ENCODE measurements around the gene FAM209A. TPM values are rescaled to one million over a fixed set of nuclear protein-coding genes. Genes with fewer than 3 reads are reported as not detected.

FAM209A gene
- total RNA-seq, 1 donor from 2014 or later = not detected

GRCh38 chr20:56517211-56517610, 7.3 kb upstream of the FAM209A start:
- Histone ChIP-seq H3K4me1 (no peaks in the 10 kb centered on the region), H3K36me3 (peaks cover 54 to 71% of the 10 kb centered on the region in 2 donors), H3K9me3 (peaks cover 16 to 24% of the 10 kb centered on the region in 2 donors), H3K27me3 (no peaks in the 10 kb centered on the region), H3K27ac (no peak overlapping the region), H3K4me3 (no peak overlapping the region)
- intact Hi-C loops (cut with DNase I) = no loop called here
- peak in 1 of 2 donors; percentile 38 for DNase-seq (ENCODE audit: low spot score in 2 of 2)
- TF ChIP-seq, protein P1, sequence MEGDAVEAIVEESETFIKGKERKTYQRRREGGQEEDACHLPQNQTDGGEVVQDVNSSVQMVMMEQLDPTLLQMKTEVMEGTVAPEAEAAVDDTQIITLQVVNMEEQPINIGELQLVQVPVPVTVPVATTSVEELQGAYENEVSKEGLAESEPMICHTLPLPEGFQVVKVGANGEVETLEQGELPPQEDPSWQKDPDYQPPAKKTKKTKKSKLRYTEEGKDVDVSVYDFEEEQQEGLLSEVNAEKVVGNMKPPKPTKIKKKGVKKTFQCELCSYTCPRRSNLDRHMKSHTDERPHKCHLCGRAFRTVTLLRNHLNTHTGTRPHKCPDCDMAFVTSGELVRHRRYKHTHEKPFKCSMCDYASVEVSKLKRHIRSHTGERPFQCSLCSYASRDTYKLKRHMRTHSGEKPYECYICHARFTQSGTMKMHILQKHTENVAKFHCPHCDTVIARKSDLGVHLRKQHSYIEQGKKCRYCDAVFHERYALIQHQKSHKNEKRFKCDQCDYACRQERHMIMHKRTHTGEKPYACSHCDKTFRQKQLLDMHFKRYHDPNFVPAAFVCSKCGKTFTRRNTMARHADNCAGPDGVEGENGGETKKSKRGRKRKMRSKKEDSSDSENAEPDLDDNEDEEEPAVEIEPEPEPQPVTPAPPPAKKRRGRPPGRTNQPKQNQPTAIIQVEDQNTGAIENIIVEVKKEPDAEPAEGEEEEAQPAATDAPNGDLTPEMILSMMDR (IDR thresholded peaks at IDR 0.05) = no peak

GRCh38 chr20:56517641-56518040, 6.9 kb upstream of the FAM209A start:
- peak in 1 of 2 donors; percentile 21 for DNase-seq (ENCODE audit: low spot score in 2 of 2)

GRCh38 chr20:56518126-56518525, 6.4 kb upstream of the FAM209A start:
- peak in 1 of 2 donors; percentile 45 for DNase-seq (ENCODE audit: low spot score in 2 of 2)
- Histone ChIP-seq H3K27ac (no peak overlapping the region), H3K9me3 (peaks cover 16 to 24% of the 10 kb centered on the region in 2 donors), H3K4me3 (no peak overlapping the region), H3K4me1 (no peaks in the 10 kb centered on the region), H3K36me3 (peaks cover 54 to 65% of the 10 kb centered on the region in 2 donors), H3K27me3 (no peaks in the 10 kb centered on the region)
- intact Hi-C loops (cut with DNase I) = no loop called here
- TF ChIP-seq, protein P1 (IDR thresholded peaks at IDR 0.05) = no peak

More at GRCh38 chr20:56517641-56518040, 6.9 kb upstream of the FAM209A start:
- no peak overlapping the region for H3K4me3 ChIP-seq
- peaks cover 54 to 68% of the 10 kb centered on the region in 2 donors for H3K36me3 ChIP-seq
- TF ChIP-seq, protein P1 (IDR thresholded peaks at IDR 0.05) = no peak
- intact Hi-C loops (cut with DNase I) = no loop called here
- H3K9me3 ChIP-seq = peaks cover 16 to 24% of the 10 kb centered on the region in 2 donors
- H3K27me3 ChIP-seq = no peaks in the 10 kb centered on the region
- H3K4me1 ChIP-seq = no peaks in the 10 kb centered on the region
- H3K27ac ChIP-seq = no peak overlapping the region

DNA sequence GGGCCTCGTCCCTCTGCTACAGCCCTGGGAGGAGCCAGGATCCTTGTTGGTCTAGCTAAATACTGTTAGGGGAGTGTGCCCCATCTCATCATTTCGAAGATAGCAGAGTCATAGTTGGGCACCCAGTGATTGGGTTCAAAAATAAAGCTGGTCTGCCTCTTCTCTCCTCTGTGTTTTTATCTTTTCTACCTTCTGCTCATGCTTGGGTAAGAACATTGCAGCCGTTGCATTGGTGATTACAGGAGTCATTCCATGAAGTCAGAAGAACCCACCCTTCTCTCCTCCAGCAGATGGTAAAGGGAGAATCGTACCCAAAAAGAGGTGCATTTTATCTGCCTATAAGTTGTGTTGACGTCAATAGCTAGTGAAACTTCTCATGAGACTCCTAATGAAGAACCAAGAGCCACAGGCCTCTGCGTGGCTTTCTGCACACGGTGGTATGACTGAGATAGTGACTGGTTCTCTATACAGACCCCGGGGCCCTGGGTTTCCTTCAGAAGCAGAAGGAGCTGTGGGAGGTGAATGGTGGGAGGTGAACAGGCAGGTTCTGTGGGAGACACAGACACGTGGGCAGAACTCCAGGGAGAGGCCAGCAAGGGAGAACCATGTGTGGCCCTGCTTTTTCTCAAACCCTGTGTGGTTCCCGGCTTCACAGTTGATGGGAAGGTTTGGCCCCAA, 5.7 kb upstream of the FAM209A start:
- H3K36me3 ChIP-seq = peaks cover 48 to 57% of the 10 kb centered on the region in 2 donors

GRCh38 chr20:56519551-56519950, 5.0 kb upstream of the FAM209A start:
- Histone ChIP-seq H3K4me3 (no peak overlapping the region), H3K27ac (no peak overlapping the region), H3K36me3 (peaks cover 43 to 51% of the 10 kb centered on the region in 2 donors), H3K9me3 (peaks cover 16 to 24% of the 10 kb centered on the region in 2 donors), H3K27me3 (no peaks in the 10 kb centered on the region), H3K4me1 (no peaks in the 10 kb centered on the region)
- DNase-seq (ENCODE audit: low spot score in 2 of 2) = peak in 1 of 2 donors; percentile 52
- TF ChIP-seq, protein P1 (IDR thresholded peaks at IDR 0.05) = no peak
- intact Hi-C loops (cut with DNase I) = no loop called here

More for the DNA sequence above, 5.7 kb upstream of the FAM209A start:
- peak in 1 of 2 donors; percentile 38 for DNase-seq (ENCODE audit: low spot score in 2 of 2)
- Histone ChIP-seq H3K4me1 (no peaks in the 10 kb centered on the region), H3K4me3 (no peak overlapping the region), H3K9me3 (peaks cover 16 to 24% of the 10 kb centered on the region in 2 donors), H3K27ac (no peak overlapping the region), H3K27me3 (no peaks in the 10 kb centered on the region)
- intact Hi-C loops (cut with DNase I) = no loop called here
- TF ChIP-seq, protein P1 (IDR thresholded peaks at IDR 0.05) = no peak

All from ascending aorta (tissue), 2 donors.